Renal pelvis (tissue), 4 donors: ENCODE data around the gene SEPTIN12. TPM values are rescaled to one million over a fixed set of nuclear protein-coding genes. Genes with fewer than 3 reads are reported as not detected.

Source experiments
- DNase-seq: peaks from one replicate; pipeline ENCODE4 v3.0.0-alpha.2; 2013
- polyA plus RNA-seq, 3 donors: library from polyadenylated mRNA; unstranded; fragments of 120-200 nt; gene quantifications; one replicate each; pipeline ENCODE4 v1.2.1, GENCODE V29; 2013; ENCODE audit not compliant: insufficient read length in 3 of 3

Gene SEPTIN12
- polyA plus RNA-seq, 3 donors: 12.0 TPM; not detected in 2

- no peak for DNase-seq
Observed at GRCh38 chr16:4729876-4730275, 58.3 kb downstream of the SEPTIN12 start.

- DNase-seq: no peak
Observed at GRCh38 chr16:4728676-4729075, 59.5 kb downstream of the SEPTIN12 start.

Other genes starting within 250 kb of the SEPTIN12 start
- gene CDIP1, start 249.6 kb downstream of the SEPTIN12 start, polyA plus RNA-seq: 10 to 100 TPM; 32.3 to 35.9 (median 32.6) TPM
- under 1 TPM; 0.28 to 0.40 (median 0.38) TPM for gene C16orf96, start 232.0 kb downstream of the SEPTIN12 start, polyA plus RNA-seq
- 10 to 100 TPM; 23.4 to 28.5 (median 23.9) TPM for gene UBALD1, start 173.5 kb downstream of the SEPTIN12 start, polyA plus RNA-seq
- 10 to 100 TPM; 52.3 to 70.1 (median 63.2) TPM for gene MGRN1, start 163.5 kb downstream of the SEPTIN12 start, polyA plus RNA-seq
- 10 to 100 TPM; 46.2 to 55.8 (median 55.0) TPM for gene NUDT16L1, start 94.8 kb downstream of the SEPTIN12 start, polyA plus RNA-seq
- gene ANKS3, start 54.1 kb downstream of the SEPTIN12 start, polyA plus RNA-seq: 10 to 100 TPM; 24.1 to 37.1 (median 35.4) TPM
- 1 to 10 TPM; 2.4 to 3.0 (median 2.6) TPM for gene DNAAF8, start 53.8 kb downstream of the SEPTIN12 start, polyA plus RNA-seq
- gene ZNF500, start 21.2 kb downstream of the SEPTIN12 start, polyA plus RNA-seq: 10 to 100 TPM; 17.2 to 24.1 (median 18.2) TPM
- 10 to 100 TPM in 2 of 3 donors, 1 to 10 TPM in 1; 6.0 to 12.8 (median 10.9) TPM for gene SMIM22, start 7.0 kb upstream of the SEPTIN12 start, polyA plus RNA-seq
- 10 to 100 TPM; 22.7 to 45.1 (median 32.9) TPM for gene ROGDI, start 14.3 kb upstream of the SEPTIN12 start, polyA plus RNA-seq
- gene GLYR1, start 58.9 kb upstream of the SEPTIN12 start, polyA plus RNA-seq: 100 to 1,000 TPM in 2 of 3 donors, 10 to 100 TPM in 1; 89.9 to 161 (median 123) TPM
- gene UBN1, start 59.1 kb upstream of the SEPTIN12 start, polyA plus RNA-seq: 10 to 100 TPM; 33.9 to 41.4 (median 41.0) TPM
- gene PPL, start 148.8 kb upstream of the SEPTIN12 start, polyA plus RNA-seq: 10 to 100 TPM; 31.5 to 44.2 (median 33.5) TPM
- gene SEC14L5, start 170.0 kb upstream of the SEPTIN12 start, polyA plus RNA-seq: under 1 TPM; 0.16 to 0.54 (median 0.16) TPM
- 10 to 100 TPM; 11.5 to 14.7 (median 13.4) TPM for gene NAGPA, start 245.6 kb upstream of the SEPTIN12 start, polyA plus RNA-seq